HCEC 1CT (cell line): ENCODE results near the gene COPS7A.
A peak's percentile ranks its signal among the peaks of the same experiment; 100 is the strongest.
"Not testable (repeated sequence)": the region's sequence is repeated elsewhere in the genome, so short reads cannot be mapped to it uniquely, and the experiment has no call there.

Experiments used
- DNase-seq: peaks from one replicate; pipeline ENCODE4 v3.0.0-alpha.2; 2017

COPS7A gene

GRCh38 chr12:6703631-6704030 lies 20.2 kb upstream of the COPS7A start:
- no peak for DNase-seq

- DNase-seq = not testable (repeated sequence)
Measured at GRCh38 chr12:6708351-6708750, 15.5 kb upstream of the COPS7A start.

GRCh38 chr12:6708960-6709394 lies 14.9 kb upstream of the COPS7A start:
- no peak for DNase-seq

GRCh38 chr12:6716031-6716873 lies 7.6 kb upstream of the COPS7A start:
- not testable (repeated sequence) for DNase-seq

GRCh38 chr12:6716874-6717437 lies 6.9 kb upstream of the COPS7A start:
- no peak for DNase-seq

GRCh38 chr12:6722863-6723262 lies 983 bp upstream of the COPS7A start:
- no peak for DNase-seq

GRCh38 chr12:6724409-6724797 lies 557 bp downstream of the COPS7A start:
- DNase-seq = no peak

- DNase-seq = no peak
Measured at GRCh38 chr12:6725350-6725749, 1.5 kb downstream of the COPS7A start.

- DNase-seq = no peak
Measured at GRCh38 chr12:6729186-6729585, 5.3 kb downstream of the COPS7A start.

- no peak for DNase-seq
Measured at GRCh38 chr12:6730169-6730568, 6.3 kb downstream of the COPS7A start.

- no peak for DNase-seq
Measured at GRCh38 chr12:6734506-6735387, 10.9 kb downstream of the COPS7A start.

GRCh38 chr12:6735448-6736191 lies 11.8 kb downstream of the COPS7A start:
- DNase-seq = peak; percentile 51

- no peak for DNase-seq
Measured at GRCh38 chr12:6736754-6737153, 12.9 kb downstream of the COPS7A start.

GRCh38 chr12:6742080-6742479 lies 18.2 kb downstream of the COPS7A start:
- not testable (repeated sequence) for DNase-seq

- DNase-seq = no peak
Measured at GRCh38 chr12:6742834-6743233, 19.0 kb downstream of the COPS7A start.

GRCh38 chr12:6743300-6743699 lies 19.5 kb downstream of the COPS7A start:
- not testable (repeated sequence) for DNase-seq

- no peak for DNase-seq
Measured at GRCh38 chr12:6745741-6746525, 22.1 kb downstream of the COPS7A start.

- no peak for DNase-seq
Measured at GRCh38 chr12:6747216-6747615, 23.4 kb downstream of the COPS7A start.

- no peak for DNase-seq
Measured at GRCh38 chr12:6748761-6749160, 24.9 kb downstream of the COPS7A start.

- DNase-seq = no peak
Measured at GRCh38 chr12:6750506-6750905, 26.7 kb downstream of the COPS7A start.

GRCh38 chr12:6751767-6752166 lies 27.9 kb downstream of the COPS7A start:
- no peak for DNase-seq
